Neural crest cell (in vitro differentiated cells): Measurements from ENCODE around the gene HOXD12. TPM values are rescaled to one million over a fixed set of nuclear protein-coding genes. Genes with fewer than 3 reads are reported as not detected.
A peak's percentile ranks its signal among the peaks of the same experiment; 100 is the strongest.

Experiments used
- DNase-seq: peaks from one replicate; pipeline ENCODE4 v3.0.0; 2021; ENCODE audit warnings: low read depth, mixed read lengths, low spot score
- H3K27ac Mint-ChIP-seq: one replicate; pipeline ENCODE4 v1.8.0; 2021; ENCODE audit warnings: mild to moderate bottlenecking, mixed read lengths; ENCODE audit not compliant: unreplicated experiment
- H3K27me3 Mint-ChIP-seq: 2 replicates; pipeline ENCODE4 v1.8.0; 2021; ENCODE audit warnings: low read depth, mild to moderate bottlenecking, mixed read lengths
- H3K36me3 Mint-ChIP-seq: 2 replicates; pipeline ENCODE4 v1.8.0; 2021; ENCODE audit warnings: low read depth, mild to moderate bottlenecking, mixed read lengths
- H3K4me1 Mint-ChIP-seq: 2 replicates; pipeline ENCODE4 v1.8.0; 2021; ENCODE audit warnings: mixed read lengths
- H3K4me3 Mint-ChIP-seq: one replicate; pipeline ENCODE4 v1.8.0; 2021; ENCODE audit warnings: mild to moderate bottlenecking, mixed read lengths
- H3K9me3 Mint-ChIP-seq: 2 replicates; pipeline ENCODE4 v1.8.0; 2021; ENCODE audit warnings: mixed read lengths
- CTCF ChIP-seq: fragments of 200-600 bp; sonication (generic); conservative IDR thresholded peaks from 2 replicates; pipeline ENCODE4 v1.5.0; 2021; ENCODE audit warnings: antibody characterized with exemption, mild to moderate bottlenecking
- total RNA-seq: library from RNA; stranded (reverse); gene quantifications from 2 replicates; pipeline ENCODE4 v1.2.1, GENCODE V29; 2021

HOXD12 gene
- total RNA-seq, 1 donor from 2014 or later = not detected

DNA sequence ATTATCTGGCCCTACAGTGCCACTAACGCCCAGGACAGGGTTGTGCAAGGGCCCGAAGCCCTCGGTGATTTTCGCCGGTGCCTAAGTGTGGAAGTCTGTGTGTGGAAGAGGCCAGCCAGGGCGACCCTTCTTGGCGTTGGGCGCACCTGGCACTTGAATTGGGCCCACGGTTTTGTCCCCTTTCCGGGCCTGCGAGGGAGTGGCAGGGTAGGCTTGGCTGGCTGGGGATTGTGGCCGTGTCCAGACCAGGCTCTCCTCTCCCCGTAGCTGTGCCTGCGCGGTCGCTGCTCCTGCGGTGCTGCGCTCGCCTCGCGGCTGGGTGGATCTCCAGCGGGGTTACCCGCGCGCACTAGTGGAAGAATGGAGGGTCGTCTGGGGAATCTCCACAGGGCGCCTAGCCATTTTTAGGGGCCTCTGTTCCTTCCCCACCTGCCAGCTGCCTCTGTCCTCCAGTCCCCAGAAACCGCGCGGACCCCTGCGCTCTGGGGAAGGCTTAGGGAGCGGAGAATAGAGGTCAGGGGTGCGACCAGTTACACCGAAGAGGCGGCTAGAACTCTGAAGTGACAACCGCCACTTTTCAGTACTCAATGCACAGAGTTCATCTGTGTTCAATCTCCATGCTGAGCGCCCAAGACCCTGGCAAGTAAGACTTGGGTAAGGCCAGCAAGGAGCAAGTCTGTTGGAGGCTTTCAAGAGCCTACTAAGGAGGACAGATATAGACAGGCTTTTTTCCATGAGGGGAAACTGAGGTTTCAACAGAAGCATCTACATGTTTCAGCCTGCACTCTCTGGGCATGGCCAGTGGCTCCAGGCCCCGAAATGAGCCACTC, 31.8 kb upstream of the HOXD12 start:
- Mint-ChIP-seq H3K36me3 (peaks cover 2% of the 10 kb centered on the region), H3K4me3 (no peak overlapping the region), H3K27ac (no peak overlapping the region), H3K9me3 (no peaks in the 10 kb centered on the region), H3K4me1 (peaks cover 15% of the 10 kb centered on the region), H3K27me3 (peaks cover 100% of the 10 kb centered on the region)
- DNase-seq = no peak
- no peak for TF ChIP-seq CTCF

GRCh38 chr2:176068419-176068832, 31.2 kb upstream of the HOXD12 start:
- Mint-ChIP-seq H3K27ac (no peak overlapping the region), H3K4me3 (peak overlapping the region; percentile 8), H3K9me3 (no peaks in the 10 kb centered on the region), H3K4me1 (peaks cover 15% of the 10 kb centered on the region), H3K36me3 (peaks cover 2% of the 10 kb centered on the region), H3K27me3 (peaks cover 100% of the 10 kb centered on the region)
- no peak for TF ChIP-seq CTCF
- DNase-seq = no peak

GRCh38 chr2:176071330-176072291, 28.0 kb upstream of the HOXD12 start:
- H3K27ac Mint-ChIP-seq = no peak overlapping the region
- H3K4me3 Mint-ChIP-seq = no peak overlapping the region
- DNase-seq = no peak
- TF ChIP-seq CTCF = no peak
- H3K9me3 Mint-ChIP-seq = no peaks in the 10 kb centered on the region
- peaks cover 15% of the 10 kb centered on the region for H3K4me1 Mint-ChIP-seq
- H3K27me3 Mint-ChIP-seq = peaks cover 100% of the 10 kb centered on the region
- H3K36me3 Mint-ChIP-seq = peaks cover 2% of the 10 kb centered on the region

DNA sequence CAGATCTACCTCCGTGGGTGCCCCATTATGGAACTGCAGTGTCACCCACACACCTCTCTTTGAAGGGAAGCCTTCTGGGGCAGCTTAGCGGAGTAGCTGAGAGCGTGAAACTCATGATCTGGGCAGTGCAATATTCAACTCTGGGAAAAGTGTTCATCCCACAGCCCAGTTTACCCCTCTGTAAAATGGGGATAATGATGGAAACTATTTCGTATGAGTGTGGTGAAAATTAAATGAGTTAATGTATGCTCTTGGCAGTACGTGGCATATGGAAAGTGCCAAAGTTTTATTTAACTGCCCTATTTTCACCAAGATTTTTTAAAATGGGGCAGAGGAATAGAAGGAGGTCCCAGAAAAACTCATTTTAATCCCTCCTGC, 27.3 kb upstream of the HOXD12 start:
- Mint-ChIP-seq H3K27ac (no peak overlapping the region), H3K4me1 (peaks cover 14% of the 10 kb centered on the region), H3K4me3 (no peak overlapping the region), H3K27me3 (peaks cover 100% of the 10 kb centered on the region), H3K9me3 (no peaks in the 10 kb centered on the region), H3K36me3 (peaks cover 2% of the 10 kb centered on the region)
- DNase-seq = no peak
- TF ChIP-seq CTCF = no peak

- Mint-ChIP-seq H3K27me3 (peaks cover 98% of the 10 kb centered on the region), H3K4me1 (peaks cover 6% of the 10 kb centered on the region)
These were observed 26.4 kb upstream of the HOXD12 start for GRCh38 chr2:176072951-176073904.

More at GRCh38 chr2:176072951-176073904, 26.4 kb upstream of the HOXD12 start:
- no peak for TF ChIP-seq CTCF
- Mint-ChIP-seq H3K36me3 (peaks cover 2% of the 10 kb centered on the region), H3K9me3 (no peaks in the 10 kb centered on the region), H3K4me3 (no peak overlapping the region), H3K27ac (no peak overlapping the region)
- DNase-seq = no peak
